ENCODE data around the gene VSIG8. TPM values are rescaled to one million over a fixed set of nuclear protein-coding genes. Genes with fewer than 3 reads are reported as not detected.
"Not testable (repeated sequence)": the region's sequence is repeated elsewhere in the genome, so short reads cannot be mapped to it uniquely, and the experiment has no call there.

Gene VSIG8
- under 1 TPM in 1 of 4 donors, not detected in 3; 0.11 TPM for total RNA-seq

DNA sequence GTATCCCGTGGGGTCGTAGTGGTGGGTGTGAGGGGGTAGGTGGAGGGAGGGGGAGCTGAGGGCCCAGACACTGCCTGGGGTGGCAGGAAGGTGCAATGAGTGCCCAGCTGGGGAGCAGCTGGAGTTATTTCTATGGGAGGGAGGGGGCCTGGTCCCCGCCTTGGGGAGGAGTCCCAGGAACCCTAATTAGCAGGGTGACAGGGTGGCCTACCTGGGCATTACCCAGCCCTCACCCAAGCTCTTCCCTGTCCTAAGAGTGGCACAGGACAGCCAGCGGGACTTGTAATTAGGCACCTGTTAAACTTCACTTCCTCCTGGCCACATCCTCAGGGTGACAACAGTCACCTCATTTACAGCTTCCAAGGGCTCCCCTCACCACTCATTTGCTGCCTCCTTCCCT, at the start of gene VSIG8:
TSS of gene VSIG8 (minus strand) at position 101 of the 400 bp plus-strand sequence. CDS start 136 bp downstream, outside the sequence.
- H3K27me3 ChIP-seq, result no peaks in the 10 kb centered on the region
- no peak for TF ChIP-seq POLR2A (IDR thresholded peaks at IDR 0.05)
- TF ChIP-seq, protein P1, sequence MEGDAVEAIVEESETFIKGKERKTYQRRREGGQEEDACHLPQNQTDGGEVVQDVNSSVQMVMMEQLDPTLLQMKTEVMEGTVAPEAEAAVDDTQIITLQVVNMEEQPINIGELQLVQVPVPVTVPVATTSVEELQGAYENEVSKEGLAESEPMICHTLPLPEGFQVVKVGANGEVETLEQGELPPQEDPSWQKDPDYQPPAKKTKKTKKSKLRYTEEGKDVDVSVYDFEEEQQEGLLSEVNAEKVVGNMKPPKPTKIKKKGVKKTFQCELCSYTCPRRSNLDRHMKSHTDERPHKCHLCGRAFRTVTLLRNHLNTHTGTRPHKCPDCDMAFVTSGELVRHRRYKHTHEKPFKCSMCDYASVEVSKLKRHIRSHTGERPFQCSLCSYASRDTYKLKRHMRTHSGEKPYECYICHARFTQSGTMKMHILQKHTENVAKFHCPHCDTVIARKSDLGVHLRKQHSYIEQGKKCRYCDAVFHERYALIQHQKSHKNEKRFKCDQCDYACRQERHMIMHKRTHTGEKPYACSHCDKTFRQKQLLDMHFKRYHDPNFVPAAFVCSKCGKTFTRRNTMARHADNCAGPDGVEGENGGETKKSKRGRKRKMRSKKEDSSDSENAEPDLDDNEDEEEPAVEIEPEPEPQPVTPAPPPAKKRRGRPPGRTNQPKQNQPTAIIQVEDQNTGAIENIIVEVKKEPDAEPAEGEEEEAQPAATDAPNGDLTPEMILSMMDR (IDR thresholded peaks at IDR 0.05), result no peak

DNA sequence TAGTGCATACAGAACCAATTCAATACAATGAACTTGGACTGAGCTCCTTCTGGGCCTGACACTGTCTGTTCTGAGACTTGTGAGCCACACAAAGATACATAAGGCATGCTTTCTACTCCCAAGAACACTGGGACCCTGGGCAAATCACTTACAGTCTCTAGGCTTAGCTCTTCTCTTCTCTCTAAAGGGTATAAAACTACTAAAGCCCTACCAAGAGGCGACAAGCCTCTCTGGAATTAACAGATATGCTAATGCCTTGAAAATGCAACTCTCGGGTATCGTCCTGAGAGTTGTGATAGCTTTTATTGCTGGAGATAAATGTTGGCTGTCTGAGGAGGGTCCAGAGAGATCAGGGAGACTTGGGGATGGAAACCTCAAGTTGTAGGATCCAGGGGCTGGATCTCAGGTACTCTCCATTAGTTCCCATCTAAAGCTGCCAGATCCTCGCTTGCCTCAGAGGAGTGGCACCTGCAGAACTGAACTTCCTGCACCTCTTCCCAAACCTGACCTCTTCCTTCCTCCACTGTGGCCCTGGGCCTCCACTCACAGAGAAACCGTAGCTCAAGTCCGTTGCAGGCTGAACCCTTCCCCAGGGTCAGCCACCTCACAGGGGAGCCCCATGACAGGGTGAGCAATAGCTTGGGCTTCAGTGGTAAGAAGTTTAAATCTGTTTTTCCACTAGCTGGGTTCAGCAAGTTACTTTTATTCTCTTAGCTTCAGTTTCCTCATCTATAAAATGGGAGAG, 49.0 kb upstream of the VSIG8 start:
- intact Hi-C loops (cut with DNase I), result no loop called here
- no peak for DNase-seq
- Histone ChIP-seq H3K36me3 (no peaks in the 10 kb centered on the region), H3K4me3 (replicated peaks in 1 of 3) (no peak overlapping the region), H3K27me3 (no peaks in the 10 kb centered on the region), H3K27ac (no peak overlapping the region), H3K4me1 (peaks cover 0 to 34% of the 10 kb centered on the region in 2 donors), H3K9me3 (no peaks in the 10 kb centered on the region)
- WGBS, 2 donors, result 79 to 82% methylated on average over 6 of the region's 6 CpGs
- TF ChIP-seq POLR2A (IDR thresholded peaks at IDR 0.05), result no peak
- TF ChIP-seq, protein P1 (IDR thresholded peaks at IDR 0.05), result no peak

More for the DNA sequence above, at the start of gene VSIG8:
- intact Hi-C loops (cut with DNase I), result no loop called here
- no peak within 1 kb of the TSS for H3K4me3 ChIP-seq (replicated peaks in 1 of 3)
- H3K36me3 ChIP-seq, result no peaks in the 10 kb centered on the region
- no peak within 1 kb of the TSS for H3K27ac ChIP-seq
- H3K9me3 ChIP-seq, result no peaks in the 10 kb centered on the region
- peaks cover 4 to 5% of the 10 kb centered on the region in 2 donors for H3K4me1 ChIP-seq
- WGBS, 2 donors, result 79 to 80% methylated on average over 4 of the region's 4 CpGs
- no peak for DNase-seq

DNA sequence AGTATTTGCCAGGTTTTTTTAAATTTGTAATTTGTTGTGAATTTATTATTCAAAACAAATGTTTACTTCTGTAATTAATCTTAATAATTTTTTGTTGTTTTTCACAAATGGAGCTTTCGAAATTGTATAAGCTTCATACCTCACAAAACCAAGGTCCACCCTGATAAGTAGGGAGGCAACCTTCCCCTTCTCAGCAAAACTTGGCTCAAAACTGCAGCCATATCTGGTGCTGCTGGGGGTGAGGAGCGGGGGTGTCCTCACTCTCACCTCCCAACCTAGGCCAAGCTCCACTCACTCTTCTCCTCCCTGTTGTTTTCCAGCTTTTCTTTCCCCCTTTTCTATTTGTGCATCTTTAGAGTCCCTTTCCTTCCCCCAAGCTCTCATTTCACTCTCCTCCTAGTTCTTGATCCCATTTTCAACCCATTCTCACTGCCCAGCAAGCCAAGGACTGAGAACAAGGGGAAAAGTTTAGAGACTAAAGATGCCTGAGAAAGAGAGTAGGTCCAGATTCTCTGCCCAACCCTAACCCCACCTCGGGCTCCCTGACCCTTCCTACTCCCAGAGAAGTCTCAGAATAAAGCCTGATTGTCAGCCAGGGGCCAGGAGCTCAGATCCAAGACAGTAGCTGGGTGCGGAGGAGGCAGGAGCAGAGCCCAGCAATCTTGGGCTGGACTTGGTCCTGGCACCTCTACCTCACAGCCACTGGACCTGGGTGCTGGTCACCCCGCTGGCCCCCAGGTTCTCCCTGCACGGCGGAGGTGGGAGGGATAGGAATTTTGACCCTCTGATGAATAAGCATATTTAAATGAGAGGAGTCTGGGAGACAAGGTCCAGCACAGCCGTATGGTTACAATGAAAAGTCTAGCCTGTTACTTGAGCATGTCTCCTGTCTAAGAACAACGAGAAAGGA, 45.8 kb upstream of the VSIG8 start:
- Histone ChIP-seq H3K27ac (no peak overlapping the region), H3K27me3 (no peaks in the 10 kb centered on the region), H3K36me3 (no peaks in the 10 kb centered on the region), H3K4me1 (peaks cover 0 to 19% of the 10 kb centered on the region in 2 donors), H3K9me3 (no peaks in the 10 kb centered on the region), H3K4me3 (replicated peaks in 1 of 3) (no peak overlapping the region)
- intact Hi-C loops (cut with DNase I), result no loop called here
- DNase-seq, result no peak
- WGBS, 2 donors, result 86 to 87% methylated on average over 9 of the region's 9 CpGs
- TF ChIP-seq, protein P1 (IDR thresholded peaks at IDR 0.05), result no peak
- TF ChIP-seq POLR2A (IDR thresholded peaks at IDR 0.05), result no peak

DNA sequence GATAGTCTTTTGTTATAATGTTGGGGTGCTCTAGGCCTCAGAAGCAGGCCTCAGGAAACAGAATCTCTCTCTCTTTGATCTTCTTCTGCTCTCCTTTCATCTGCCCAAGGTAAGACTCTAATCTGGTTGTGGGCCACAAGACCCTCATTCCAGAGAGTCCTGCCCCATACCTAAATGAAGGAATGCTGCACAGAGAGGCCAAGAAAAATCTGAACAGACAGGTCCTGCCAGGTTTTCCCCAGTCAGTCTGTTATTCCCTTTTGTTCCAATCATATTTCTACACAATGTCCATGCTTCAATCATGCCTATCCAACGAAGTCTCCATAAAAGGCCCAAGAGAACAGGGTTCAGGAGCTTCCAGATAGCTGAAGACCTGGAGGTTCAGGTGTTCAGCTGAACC, 44.5 kb upstream of the VSIG8 start:
- Histone ChIP-seq H3K4me1 (peaks cover 0 to 11% of the 10 kb centered on the region in 2 donors), H3K27me3 (no peaks in the 10 kb centered on the region), H3K27ac (no peak overlapping the region), H3K4me3 (replicated peaks in 1 of 3) (no peak overlapping the region), H3K9me3 (no peaks in the 10 kb centered on the region), H3K36me3 (no peaks in the 10 kb centered on the region)
- DNase-seq, result no peak
- intact Hi-C loops (cut with DNase I), result no loop called here
- 52 to 57% methylated on average over 1 of the region's 1 CpG for WGBS, 2 donors
- TF ChIP-seq, protein P1 (IDR thresholded peaks at IDR 0.05), result no peak
- TF ChIP-seq POLR2A (IDR thresholded peaks at IDR 0.05), result no peak

DNA sequence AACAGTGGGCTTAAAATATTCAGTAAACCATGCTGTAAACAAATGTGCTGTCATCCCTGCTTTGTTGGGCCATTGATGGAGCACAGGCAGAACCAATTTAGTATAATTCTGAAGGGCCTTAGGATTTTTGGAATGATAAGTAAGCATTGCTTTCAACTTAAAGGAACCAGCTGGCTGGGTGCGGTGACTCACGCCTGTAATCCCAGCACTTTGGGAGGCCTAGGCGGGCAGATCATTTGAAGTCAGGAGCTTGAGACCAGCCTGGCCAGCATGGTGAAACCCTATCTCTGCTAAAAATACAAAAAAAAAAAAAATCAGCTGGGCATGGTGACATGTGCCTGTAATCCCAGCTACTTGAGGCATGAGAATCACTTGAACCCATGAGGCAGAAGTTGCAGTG, 41.6 kb upstream of the VSIG8 start:
- DNase-seq; H3K4me3 ChIP-seq (replicated peaks in 1 of 3); H3K36me3 ChIP-seq; H3K27ac ChIP-seq; H3K27me3 ChIP-seq; intact Hi-C loops (cut with DNase I); H3K9me3 ChIP-seq: not testable (repeated sequence)
- peaks cover 15 to 18% of the 10 kb centered on the region in 2 donors for H3K4me1 ChIP-seq
- 79% methylated on average over 3 of the region's 3 CpGs for WGBS, 2 donors

All from thyroid gland (tissue), 4 donors.